GM18867 (cell line): Measurements from ENCODE around the gene FBXO41.
"Not testable (repeated sequence)": the region's sequence is repeated elsewhere in the genome, so short reads cannot be mapped to it uniquely, and the experiment has no call there.

Experiments
- ATAC-seq: cut with Tn5 transposase; IDR thresholded peaks from one replicate; pipeline ENCODE4 v1.9.1; 2021; ENCODE audit warnings: mild to moderate bottlenecking, moderate library complexity; ENCODE audit not compliant: unreplicated experiment

Gene FBXO41

GRCh38 chr2:73263540-73264331, 20.5 kb downstream of the FBXO41 start:
- no peak for ATAC-seq

GRCh38 chr2:73262691-73263429, 21.4 kb downstream of the FBXO41 start:
- ATAC-seq, result not testable (repeated sequence)

- ATAC-seq, result no peak
These were observed 22.1 kb downstream of the FBXO41 start for GRCh38 chr2:73262108-73262651.

DNA sequence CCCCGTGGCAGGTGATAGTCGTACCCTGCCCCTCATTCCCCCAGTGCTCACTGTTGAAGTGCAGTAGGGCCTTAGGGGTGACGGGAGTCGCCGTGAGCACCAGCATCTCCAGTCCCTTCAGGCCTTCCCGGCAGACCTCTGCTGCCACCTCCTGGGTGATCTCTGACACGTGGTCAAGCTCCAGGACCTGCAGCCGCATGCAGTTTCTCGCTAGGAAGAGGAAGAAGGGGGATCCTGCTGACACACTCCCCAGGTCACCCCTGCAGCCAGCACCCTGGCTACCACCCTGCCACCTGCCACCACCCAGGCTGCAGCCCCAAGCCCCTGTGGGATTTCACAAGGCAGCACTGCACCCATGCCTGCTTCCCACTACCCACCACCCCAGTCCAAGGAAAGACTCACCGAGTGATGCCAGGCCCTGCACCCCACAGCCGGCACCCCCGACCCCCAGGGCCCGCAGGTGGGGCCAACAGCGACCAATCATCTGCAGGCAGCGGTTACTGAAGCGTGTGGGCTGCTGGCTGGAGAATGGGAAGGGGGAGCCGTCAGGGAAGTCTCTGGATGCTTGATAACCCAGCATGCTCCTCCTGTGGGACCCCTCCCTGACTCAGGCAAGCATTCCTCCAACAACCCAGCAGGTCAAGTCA, 23.8 kb downstream of the FBXO41 start:
- no peak for ATAC-seq

DNA sequence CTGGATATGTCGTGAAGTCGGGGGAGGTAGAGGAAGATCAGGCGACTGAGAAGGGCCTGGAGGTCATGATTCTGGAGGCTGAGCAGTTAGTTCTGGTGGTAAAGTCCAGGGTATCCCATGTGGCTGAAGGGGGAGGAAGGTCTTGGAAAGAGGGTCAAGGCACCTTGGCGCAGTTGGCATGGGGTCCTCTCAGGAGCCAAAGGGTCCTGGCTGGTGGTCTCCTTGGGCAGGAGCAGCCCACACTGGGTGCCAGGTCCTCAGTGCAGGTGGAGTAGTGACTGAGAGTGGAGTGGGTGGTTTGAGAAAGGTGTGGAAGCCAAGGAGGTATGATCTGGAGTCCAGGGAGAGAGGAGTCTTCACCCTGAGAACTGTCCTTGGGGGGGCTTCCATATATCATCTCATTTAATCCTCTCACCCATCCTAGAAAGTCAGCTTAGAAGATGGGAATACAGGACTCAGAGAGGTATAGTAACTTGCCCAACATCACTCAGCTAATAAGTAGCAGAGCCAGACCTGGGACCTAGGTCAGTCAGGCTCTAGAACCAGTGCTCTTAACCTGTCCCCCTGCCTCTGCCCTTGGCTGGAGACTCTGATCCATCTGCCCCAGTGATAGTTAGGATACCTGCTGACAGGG, 24.5 kb downstream of the FBXO41 start:
- ATAC-seq, result no peak

GRCh38 chr2:73259276-73259675, 25.0 kb downstream of the FBXO41 start:
- ATAC-seq, result no peak

DNA sequence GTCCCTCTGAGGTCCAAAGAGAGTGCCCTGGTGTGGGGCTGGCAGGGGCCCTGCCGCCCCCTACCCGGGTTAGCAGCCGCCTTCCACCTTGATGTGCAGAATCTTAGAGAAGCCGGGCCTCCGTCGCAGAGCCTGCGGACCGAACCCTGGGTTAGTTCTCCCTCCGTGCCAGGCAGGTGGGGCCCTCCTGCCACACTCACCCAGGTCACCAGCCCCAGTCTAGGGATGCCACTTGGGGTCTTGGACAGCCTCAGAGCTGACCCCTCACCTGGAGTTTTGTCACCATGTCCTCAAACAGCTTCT, 25.4 kb downstream of the FBXO41 start:
- no peak for ATAC-seq

DNA sequence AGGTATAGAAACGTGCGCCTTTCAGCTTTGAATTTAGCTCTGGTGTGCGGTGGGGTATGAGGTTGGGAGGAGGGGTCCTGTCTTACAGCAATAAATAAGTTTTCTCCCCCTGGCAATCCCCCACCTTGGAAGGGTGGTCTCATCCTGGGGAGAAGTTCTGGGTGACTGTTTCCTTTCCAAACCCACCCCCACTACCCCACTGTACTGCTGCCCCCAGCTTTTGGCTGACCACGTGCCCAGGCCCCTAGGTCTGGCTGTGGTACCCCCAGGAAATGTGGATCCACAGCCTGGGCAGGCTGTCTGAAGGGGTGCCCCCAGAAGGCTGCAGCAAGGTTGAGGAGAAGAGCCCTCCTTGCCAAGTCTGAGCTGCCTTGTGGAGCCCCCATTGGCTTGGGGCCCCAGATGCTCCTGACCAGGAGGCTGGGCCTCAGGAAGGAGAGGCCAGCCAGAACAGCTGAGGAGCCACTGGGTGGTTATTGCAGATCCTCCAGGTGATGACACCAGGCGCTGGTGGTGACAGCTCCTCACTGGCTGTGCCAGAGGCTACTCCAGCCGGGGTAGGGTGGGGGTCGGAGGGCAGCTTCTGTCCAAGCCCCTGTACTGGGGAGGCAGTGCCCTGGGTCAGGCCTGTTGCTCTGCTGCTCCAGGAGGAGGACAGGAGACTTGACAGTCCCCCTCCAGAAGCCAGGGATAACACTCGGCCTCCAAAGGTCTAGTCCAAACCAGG, 25.9 kb downstream of the FBXO41 start:
- ATAC-seq, result no peak

DNA sequence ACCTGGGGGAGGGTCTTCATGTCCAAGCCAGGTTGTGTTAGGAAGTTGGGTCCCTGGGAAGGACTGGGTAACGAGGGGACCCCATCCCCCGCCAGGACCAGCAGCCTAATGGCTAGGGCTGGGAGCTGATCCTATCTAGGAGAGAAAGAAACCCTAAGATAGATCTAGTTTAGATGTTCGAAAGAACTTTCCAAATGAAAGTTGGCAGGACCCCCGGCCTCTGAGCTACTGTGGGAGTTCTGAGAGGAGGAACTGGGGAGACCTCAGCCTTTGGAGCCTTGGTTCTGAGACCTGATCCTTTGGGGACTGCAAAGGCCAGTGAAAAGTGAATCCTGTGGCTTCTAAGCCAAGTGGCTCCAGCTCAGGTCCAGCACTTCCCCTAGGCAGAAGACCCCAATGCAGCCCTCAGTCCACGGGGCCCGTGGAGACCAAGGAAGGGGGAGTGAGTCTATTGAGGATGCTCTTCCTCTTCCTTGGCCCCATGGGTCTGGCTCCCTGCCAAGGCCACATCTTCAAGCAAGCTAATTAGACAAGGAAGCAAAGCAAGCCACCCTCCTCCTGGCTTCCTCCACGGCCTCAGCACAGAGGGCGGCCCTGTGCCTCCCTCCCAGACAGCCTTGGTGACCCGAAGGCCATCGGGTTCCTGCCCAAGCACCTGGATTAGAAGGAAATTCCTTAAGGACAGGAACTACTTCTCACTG, 26.7 kb downstream of the FBXO41 start:
- no peak for ATAC-seq

- no peak for ATAC-seq
These were observed 27.3 kb downstream of the FBXO41 start for GRCh38 chr2:73257021-73257420.

GRCh38 chr2:73256618-73256922, 27.7 kb downstream of the FBXO41 start:
- no peak for ATAC-seq

- ATAC-seq, result no peak
These were observed 28.2 kb downstream of the FBXO41 start for GRCh38 chr2:73255907-73256617.

- no peak for ATAC-seq
These were observed 29.2 kb downstream of the FBXO41 start for GRCh38 chr2:73255007-73255644.

GRCh38 chr2:73254343-73255006, 29.8 kb downstream of the FBXO41 start:
- ATAC-seq, result no peak

- ATAC-seq, result no peak
These were observed 30.4 kb downstream of the FBXO41 start for GRCh38 chr2:73253901-73254300.

DNA sequence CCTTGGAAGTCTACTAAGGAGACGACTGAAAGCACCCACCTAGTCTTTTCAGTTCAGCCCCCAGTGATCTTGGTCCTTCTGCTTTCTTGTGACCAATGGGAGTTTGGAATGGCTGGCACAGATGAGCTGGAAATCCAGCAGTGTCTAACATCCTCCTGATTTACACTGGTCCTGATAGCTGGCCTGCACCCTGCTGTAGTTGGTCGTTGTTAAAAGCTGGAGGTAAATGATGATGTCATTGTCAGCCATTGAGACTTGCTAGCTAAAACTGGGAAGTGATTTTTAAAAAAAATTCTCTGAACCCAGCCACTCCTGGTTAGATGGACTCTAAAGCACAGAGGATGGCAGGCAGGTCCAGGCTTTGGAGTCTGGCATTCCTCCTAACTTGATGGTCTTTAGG, 30.9 kb downstream of the FBXO41 start:
- no peak for ATAC-seq

DNA sequence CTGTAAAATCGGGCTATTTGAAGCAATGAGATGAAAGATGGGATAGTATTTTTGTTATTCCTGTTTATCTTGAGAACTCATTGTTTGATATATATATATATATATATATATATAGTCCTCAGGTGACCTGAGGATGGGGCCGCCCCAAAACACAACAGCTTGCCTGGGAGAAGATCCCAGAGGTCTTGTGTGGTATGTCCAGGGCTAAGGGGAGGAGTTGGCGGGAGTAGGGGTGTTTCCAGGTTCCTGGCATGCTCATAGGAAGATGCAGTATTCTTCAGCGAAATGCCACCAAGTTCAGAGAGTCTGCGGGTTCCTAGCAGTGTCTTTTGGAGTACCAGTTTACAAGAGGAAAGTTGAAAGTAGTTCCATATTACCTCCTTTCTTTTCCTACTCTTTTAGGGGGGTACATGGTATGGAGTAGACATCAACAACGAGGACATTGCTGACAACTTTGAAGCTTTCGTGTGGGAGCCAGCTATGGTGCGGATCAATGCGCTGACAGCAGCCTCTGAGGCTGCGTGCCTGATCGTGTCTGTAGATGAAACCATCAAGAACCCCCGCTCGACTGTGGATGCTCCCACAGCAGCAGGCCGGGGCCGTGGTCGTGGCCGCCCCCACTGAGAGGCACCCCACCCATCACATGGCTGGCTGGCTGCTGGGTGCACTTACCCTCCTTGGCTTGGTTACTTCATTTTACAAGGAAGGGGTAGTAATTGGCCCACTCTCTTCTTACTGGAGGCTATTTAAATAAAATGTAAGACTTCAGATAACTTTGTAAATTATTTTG, 31.8 kb downstream of the FBXO41 start:
- no peak for ATAC-seq
